Common myeloid progenitor, CD34-positive (primary cell): ENCODE results near the gene DCAF17.

Experiments used
- CTCF ChIA-PET: fragments of 350-600 bp; sonication (Branson Sonifier 250); formaldehyde crosslinking; loops from one replicate; lab custom pipeline; 2021; ENCODE audit warnings: antibody characterized with exemption; lab: Charles Lee
- POLR2A ChIA-PET: fragments of 350-600 bp; sonication (Branson Sonifier 250); formaldehyde crosslinking; loops from one replicate; lab custom pipeline; 2021; ENCODE audit warnings: antibody characterized with exemption; lab: Charles Lee
- DNase-seq, 3 donors: peaks; one replicate each; pipeline versions ENCODE4 v3.0.0 to v3.0.0-alpha.2; 2013
- H3K27ac ChIP-seq, 2 experiments: 1 replicate in 1 of 2; 2 replicates in 1 of 2; pipeline ENCODE4 v1.7.0; 2013; ENCODE audit warnings: inconsistent platforms in 2 of 2, low read length in 2 of 2, mild to moderate bottlenecking in 2 of 2, low read depth in 1 of 2, moderate library complexity in 1 of 2; ENCODE audit not compliant: severe bottlenecking in 2 of 2, insufficient read depth in 1 of 2, poor library complexity in 1 of 2
- H3K27me3 ChIP-seq, 5 experiments: replicated peaks in 2 of 5; 1 replicate in 3 of 5; 2 replicates in 2 of 5; pipeline versions ENCODE4 v1.6.1 to v1.7.0; 2013; ENCODE audit warnings: low read length in 4 of 5, mild to moderate bottlenecking in 2 of 5, moderate library complexity in 2 of 5, inconsistent platforms in 1 of 5; ENCODE audit not compliant: insufficient read depth in 5 of 5, control insufficient read depth in 4 of 5
- H3K36me3 ChIP-seq, 4 experiments: 1 replicate in 2 of 4; 2 replicates in 2 of 4; pipeline versions ENCODE4 v1.6.1 to v1.7.0; 2013; ENCODE audit warnings: low read length in 3 of 4, control low read depth in 1 of 4, mild to moderate bottlenecking in 1 of 4; ENCODE audit not compliant: control insufficient read depth in 4 of 4, insufficient read depth in 4 of 4
- H3K4me1 ChIP-seq, 4 experiments: 1 replicate in 3 of 4; 2 replicates in 1 of 4; pipeline versions ENCODE4 v1.6.1 to v1.7.1; 2013; ENCODE audit warnings: low read length in 3 of 4, mild to moderate bottlenecking in 3 of 4, control low read depth in 1 of 4, inconsistent platforms in 1 of 4, moderate library complexity in 1 of 4; ENCODE audit not compliant: control insufficient read depth in 4 of 4, insufficient read depth in 4 of 4; ENCODE audit errors: control extremely low read depth in 1 of 4
- H3K4me3 ChIP-seq, 7 experiments: 1 replicate in 4 of 7; 2 replicates in 3 of 7; pipeline versions ENCODE4 v1.5.1 to v1.7.0; 2013; ENCODE audit warnings: mild to moderate bottlenecking in 7 of 7, low read length in 6 of 7, moderate library complexity in 6 of 7, inconsistent platforms in 2 of 7, low read depth in 2 of 7, control low read depth in 1 of 7; ENCODE audit not compliant: insufficient read depth in 4 of 7, control insufficient read depth in 1 of 7; ENCODE audit errors: extremely low read depth in 1 of 7
- H3K9me3 ChIP-seq, 5 experiments: 1 replicate in 4 of 5; 2 replicates in 1 of 5; pipeline versions ENCODE4 v1.6.1 to v1.7.1; 2013; ENCODE audit warnings: low read length in 4 of 5, mild to moderate bottlenecking in 2 of 5, inconsistent platforms in 1 of 5, low read depth in 1 of 5, moderate library complexity in 1 of 5; ENCODE audit not compliant: control insufficient read depth in 4 of 5, insufficient read depth in 2 of 5; ENCODE audit errors: control extremely low read depth in 1 of 5
- WGBS: methylation state at CpG from one replicate; pipeline ENCODE4 v1.1.5; 2013; ENCODE audit not compliant: insufficient coverage; 5-methylcytosine and 5-hydroxymethylcytosine counted together

The DCAF17 gene

DNA sequence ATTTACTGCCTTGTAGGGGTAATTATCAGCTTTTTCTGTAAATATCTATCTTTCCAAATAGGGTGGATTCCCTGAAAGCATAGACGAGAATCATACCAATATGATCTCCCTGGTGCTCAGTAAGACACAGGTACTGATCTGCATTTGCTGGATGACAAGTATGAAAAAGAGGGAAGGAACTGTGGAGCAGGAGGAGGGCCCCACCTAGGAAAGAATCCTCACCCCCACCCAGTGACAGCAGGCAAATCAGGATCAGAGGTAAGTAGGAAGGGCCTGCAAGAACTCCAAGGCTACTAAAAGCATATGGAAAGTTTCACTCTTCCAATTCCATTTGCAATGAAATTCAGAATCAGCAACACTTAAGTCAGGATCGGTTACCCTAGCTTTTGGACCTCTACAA lies 42.5 kb upstream of the DCAF17 start:
- H3K4me1 ChIP-seq, result peaks cover 0 to 6% (median 0%) of the 10 kb centered on the region in 4 experiments
- no peak overlapping the region for H3K4me3 ChIP-seq
- H3K27me3 ChIP-seq, result no peaks in the 10 kb centered on the region
- H3K36me3 ChIP-seq, result peaks cover 0 to 3% (median 2%) of the 10 kb centered on the region in 4 experiments
- DNase-seq, result no peak
- no peak overlapping the region for H3K27ac ChIP-seq
- peaks cover 0 to 2% (median 0%) of the 10 kb centered on the region in 5 experiments for H3K9me3 ChIP-seq
- ChIA-PET POLR2A (no interaction called here), CTCF (no interaction called here)
- 83% methylated on average over 1 of the region's 2 CpGs for WGBS

DNA sequence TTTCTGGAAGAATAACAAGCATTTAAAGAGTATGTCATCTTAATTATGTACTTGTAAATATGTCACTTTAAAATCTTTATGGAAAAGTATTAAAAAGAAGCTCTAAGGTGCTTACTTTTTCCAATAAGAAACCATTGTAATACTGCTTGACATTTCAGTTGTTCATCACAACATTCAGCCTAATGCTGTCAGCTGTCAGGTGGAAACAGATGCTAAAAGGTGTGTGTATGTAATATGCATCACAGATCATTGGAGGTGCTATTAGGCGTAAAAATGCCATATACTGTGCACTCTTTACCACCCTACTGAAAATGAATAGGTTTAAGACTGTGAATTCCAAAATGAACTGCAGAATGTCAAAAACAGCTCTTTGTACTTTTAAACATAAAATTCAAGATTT lies 40.5 kb upstream of the DCAF17 start:
- DNase-seq, result no peak
- Histone ChIP-seq H3K9me3 (peaks cover 0 to 10% (median 0%) of the 10 kb centered on the region in 5 experiments), H3K27me3 (no peaks in the 10 kb centered on the region), H3K4me3 (no peak overlapping the region), H3K4me1 (peaks cover 0 to 6% (median 0%) of the 10 kb centered on the region in 4 experiments), H3K36me3 (peaks cover 0 to 3% (median 2%) of the 10 kb centered on the region in 4 experiments), H3K27ac (no peak overlapping the region)
- POLR2A ChIA-PET, result interaction anchor here (0.5 to 0.6 kb wide), 3 partner anchors 16 to 1197 kb away, joined by 3 to 8 read pairs (median 4); no protein-coding TSS in a partner anchor
- WGBS, result 100% methylated on average over 1 of the region's 1 CpG
- CTCF ChIA-PET, result interaction anchor here (0.6 to 1.1 kb wide), 3 partner anchors 12 to 23 kb away, joined by 3 to 4 read pairs (median 4); no protein-coding TSS in a partner anchor

DNA sequence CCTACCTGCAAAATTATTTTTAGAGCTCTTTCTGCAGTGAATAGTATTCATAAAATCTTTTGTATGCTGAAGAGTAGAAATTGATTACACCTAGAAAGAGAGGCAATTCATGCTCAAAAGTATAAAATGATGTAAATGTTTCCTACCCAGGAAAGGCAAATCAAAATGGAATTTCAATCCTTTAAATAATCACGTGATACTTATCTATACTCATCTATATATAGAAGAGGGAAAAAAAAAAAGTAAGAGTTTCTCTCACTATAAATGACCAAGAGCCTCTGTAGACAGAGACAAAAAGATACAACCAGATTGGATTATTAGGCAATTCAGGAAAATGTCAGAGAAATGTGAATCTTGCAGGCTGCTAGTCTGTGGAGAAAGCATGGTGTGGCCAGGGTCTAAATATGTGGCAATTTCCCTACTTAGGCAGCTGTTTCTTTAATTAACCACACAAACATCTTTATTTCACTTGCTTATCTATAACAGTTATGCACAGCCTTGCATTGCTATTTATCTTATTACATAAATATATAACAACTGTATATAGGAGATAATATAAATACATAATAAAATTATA lies 39.8 kb upstream of the DCAF17 start:
- WGBS, result no CpG with 5 or more reads among the region's 1 CpG
- Histone ChIP-seq H3K27me3 (no peaks in the 10 kb centered on the region), H3K9me3 (peaks cover 0 to 10% (median 0%) of the 10 kb centered on the region in 5 experiments), H3K4me3 (no peak overlapping the region), H3K36me3 (peaks cover 0 to 3% (median 2%) of the 10 kb centered on the region in 4 experiments), H3K4me1 (peaks cover 0 to 12% (median 0%) of the 10 kb centered on the region in 4 experiments), H3K27ac (no peak overlapping the region)
- ChIA-PET POLR2A (interaction anchor here (0.5 kb wide), 1 partner anchor 1198 kb away, joined by 4 read pairs; no protein-coding TSS in a partner anchor), CTCF (interaction anchor here (1.1 to 1.6 kb wide), 2 partner anchors 22 to 23 kb away, joined by 3 to 4 read pairs; no protein-coding TSS in a partner anchor)
- DNase-seq, result peak in 2 of 3 donors; percentile 23 to 36

DNA sequence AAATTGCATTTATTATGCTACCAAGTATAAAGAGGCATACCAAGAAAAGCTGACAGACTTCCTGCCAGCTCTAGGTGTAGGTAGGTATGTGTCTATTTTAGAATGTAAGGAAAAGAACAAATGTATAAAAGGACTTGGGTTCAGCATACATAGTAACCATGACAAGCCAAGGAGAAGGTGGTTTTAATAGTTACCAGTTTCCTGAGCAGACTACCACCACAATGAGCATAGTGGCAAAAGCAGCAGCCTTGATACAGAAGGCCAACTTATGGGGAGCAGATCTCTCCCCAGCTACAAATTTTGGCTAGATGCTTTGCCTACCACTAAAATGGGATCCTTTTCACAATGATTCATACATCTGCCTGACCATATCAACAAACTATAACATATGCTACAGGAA lies 34.7 kb upstream of the DCAF17 start:
- H3K36me3 ChIP-seq, result peaks cover 0 to 3% (median 0%) of the 10 kb centered on the region in 4 experiments
- no peak overlapping the region for H3K27ac ChIP-seq
- ChIA-PET CTCF (interaction anchor here (1.0 to 1.2 kb wide), 2 partner anchors 9 to 10 kb away, joined by 3 to 5 read pairs; no protein-coding TSS in a partner anchor), POLR2A (no interaction called here)
- H3K4me3 ChIP-seq, result no peak overlapping the region
- DNase-seq, result peak in 2 of 3 donors; percentile 52 to 68
- peaks cover 0 to 12% (median under 1%) of the 10 kb centered on the region in 4 experiments for H3K4me1 ChIP-seq
- no peaks in the 10 kb centered on the region for H3K27me3 ChIP-seq
- peaks cover 0 to 28% (median 4%) of the 10 kb centered on the region in 5 experiments for H3K9me3 ChIP-seq

DNA sequence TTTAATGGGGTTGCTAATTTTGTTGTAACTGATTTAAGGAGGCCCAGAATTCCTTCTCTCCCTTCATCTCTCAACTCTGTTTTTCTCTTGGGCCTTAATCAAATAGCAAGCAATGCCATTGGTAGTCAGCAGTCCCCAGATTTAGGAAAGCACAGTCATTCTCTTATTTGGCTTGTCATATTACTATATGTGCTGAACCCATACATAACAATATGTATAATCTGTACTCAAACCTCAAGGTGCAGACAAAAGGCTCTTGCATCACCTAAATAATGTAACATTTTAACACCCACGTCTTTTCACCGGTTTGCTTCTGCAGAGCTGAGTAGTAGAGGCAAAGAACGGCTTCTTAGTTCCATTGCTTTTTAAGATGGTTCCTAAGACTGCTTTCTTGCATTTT lies 33.6 kb upstream of the DCAF17 start:
- H3K27me3 ChIP-seq, result no peaks in the 10 kb centered on the region
- peaks cover 0 to 11% (median under 1%) of the 10 kb centered on the region in 4 experiments for H3K4me1 ChIP-seq
- ChIA-PET CTCF (interaction anchor here (0.8 to 1.4 kb wide), 4 partner anchors 8 to 39 kb away, joined by 3 to 8 read pairs (median 4); no protein-coding TSS in a partner anchor), POLR2A (no interaction called here)
- H3K27ac ChIP-seq, result no peak overlapping the region
- no peak overlapping the region for H3K4me3 ChIP-seq
- no peak for DNase-seq
- H3K36me3 ChIP-seq, result peaks cover 0 to 5% (median 0%) of the 10 kb centered on the region in 4 experiments
- 100% methylated on average over 2 of the region's 3 CpGs for WGBS
- H3K9me3 ChIP-seq, result peaks cover 0 to 28% (median 4%) of the 10 kb centered on the region in 5 experiments

DNA sequence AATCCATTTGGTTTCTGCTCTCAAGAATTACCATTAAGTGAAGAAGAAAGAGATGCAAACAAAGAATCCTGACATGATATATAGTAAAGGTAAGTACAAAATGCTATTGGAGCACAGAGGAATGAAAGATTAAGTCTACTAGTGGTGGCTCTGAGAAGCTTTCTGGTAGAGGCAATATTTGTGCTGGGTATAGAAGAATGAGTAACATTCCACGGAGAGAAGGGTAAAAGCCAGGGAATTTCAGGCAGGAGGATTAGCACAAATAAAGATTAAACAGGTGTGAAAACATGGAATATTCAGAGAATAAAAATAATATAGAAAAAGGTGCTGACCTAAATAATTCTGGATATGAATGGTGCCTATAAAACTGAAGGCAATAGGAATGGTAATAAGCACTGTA lies 32.1 kb upstream of the DCAF17 start:
- Histone ChIP-seq H3K27me3 (no peaks in the 10 kb centered on the region), H3K36me3 (peaks cover 0 to 5% (median 0%) of the 10 kb centered on the region in 4 experiments), H3K27ac (no peak overlapping the region), H3K9me3 (peaks cover 0 to 25% (median 4%) of the 10 kb centered on the region in 5 experiments), H3K4me3 (no peak overlapping the region), H3K4me1 (peaks cover 0 to 18% (median 11%) of the 10 kb centered on the region in 4 experiments)
- POLR2A ChIA-PET, result no interaction called here
- 100% methylated on average over 1 of the region's 1 CpG for WGBS
- no peak for DNase-seq
- CTCF ChIA-PET, result interaction anchor here (1.3 kb wide), 1 partner anchor 9 kb away, joined by 8 read pairs; no protein-coding TSS in a partner anchor
